ENCODE results near the gene TECPR1.
A peak's percentile ranks its signal among the peaks of the same experiment; 100 is the strongest.

TECPR1 gene

GRCh38 chr7:98284335-98285036, 32.5 kb upstream of the TECPR1 start:
- DNase-seq = no peak

GRCh38 chr7:98283887-98284222, 31.8 kb upstream of the TECPR1 start:
- no peak for DNase-seq

DNA sequence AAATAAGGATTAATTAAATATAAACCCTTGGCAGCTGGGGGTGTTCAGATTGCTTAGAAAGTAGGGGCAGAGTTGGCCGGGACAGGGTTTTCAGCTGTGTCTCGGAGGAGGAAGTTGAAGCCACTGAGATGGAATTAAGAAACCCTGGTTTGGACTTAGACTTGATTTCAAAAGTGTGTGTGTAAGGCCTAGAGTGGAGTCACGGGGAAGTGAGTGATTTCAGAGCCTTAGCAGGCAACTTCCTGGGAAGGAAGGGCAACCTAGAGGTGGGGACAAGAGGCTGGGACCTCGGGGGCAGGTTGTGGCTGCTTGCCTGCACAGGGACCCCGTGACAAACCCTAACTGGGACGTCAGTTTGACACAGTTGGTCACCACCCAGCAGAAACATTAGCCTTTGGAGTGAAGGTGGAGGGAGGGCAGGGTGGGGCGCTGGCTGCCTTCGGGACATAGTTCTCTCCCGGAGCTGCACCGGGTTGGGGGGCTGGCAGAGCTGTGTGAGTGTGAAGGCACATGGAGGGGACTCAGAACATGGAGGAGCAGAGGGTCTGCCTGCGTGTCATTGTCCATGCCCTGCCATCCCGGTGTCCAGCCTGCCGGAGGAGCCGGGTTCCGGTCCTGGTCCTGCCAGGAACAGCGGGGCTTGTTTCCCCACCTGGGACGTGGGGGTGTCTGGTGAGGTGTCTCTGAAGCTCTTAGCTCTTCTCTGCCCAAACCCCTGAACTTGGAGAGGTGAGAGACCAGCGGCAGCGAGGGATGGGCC, 31.3 kb upstream of the TECPR1 start:
- DNase-seq = no peak

- no peak for DNase-seq
Observed at GRCh38 chr7:98282703-98283102, 30.7 kb upstream of the TECPR1 start.

GRCh38 chr7:98281757-98282606, 29.9 kb upstream of the TECPR1 start:
- DNase-seq = peak; percentile 52

- DNase-seq = peak; percentile 92
Observed at GRCh38 chr7:98280791-98281756, 29.0 kb upstream of the TECPR1 start, which contains the start of gene BRI3. Gene BRI3, plus strand, starts transcription at chr7:98281686. Its CDS starts 110 bp downstream, at chr7:98281796.

DNA sequence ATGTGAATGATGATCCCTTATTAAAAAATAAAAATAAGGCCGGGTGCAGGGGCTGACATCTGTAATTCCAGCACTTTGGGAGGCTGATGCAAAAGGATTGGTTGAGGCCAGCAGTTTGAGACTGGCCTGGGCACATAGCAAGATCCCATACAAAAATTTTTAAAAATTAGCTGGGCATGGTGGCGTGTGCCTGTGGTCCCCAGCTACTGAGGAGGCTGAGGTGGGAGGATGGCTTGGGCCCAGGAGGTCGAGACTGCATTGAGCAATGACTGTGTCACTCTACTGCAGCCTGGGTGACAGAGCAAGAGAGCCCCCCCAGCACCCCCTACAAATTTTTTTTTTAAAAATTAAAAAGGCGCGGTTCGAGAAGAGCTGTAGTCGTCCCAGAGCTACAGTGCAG, 28.3 kb upstream of the TECPR1 start:
- no peak for DNase-seq

DNA sequence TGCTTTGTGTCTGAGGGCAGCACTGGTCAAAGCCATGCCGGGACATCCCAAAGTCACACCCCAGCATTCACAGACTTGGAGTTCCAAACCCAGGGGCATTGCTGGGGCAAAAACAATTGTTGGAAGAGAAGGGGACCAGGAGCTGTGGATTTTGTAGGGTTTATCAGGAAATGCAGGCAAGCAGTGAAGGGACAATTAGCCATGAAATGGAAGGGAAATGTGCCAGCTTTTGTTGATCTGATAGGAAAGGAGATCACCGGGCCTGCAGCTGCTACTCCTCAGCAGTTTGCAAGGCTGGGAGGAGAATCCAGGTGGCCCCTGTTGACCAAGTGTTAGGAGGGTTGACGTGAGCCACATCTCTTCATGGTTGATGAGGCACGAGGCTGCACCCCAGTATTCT, 26.9 kb upstream of the TECPR1 start:
- no peak for DNase-seq

DNA sequence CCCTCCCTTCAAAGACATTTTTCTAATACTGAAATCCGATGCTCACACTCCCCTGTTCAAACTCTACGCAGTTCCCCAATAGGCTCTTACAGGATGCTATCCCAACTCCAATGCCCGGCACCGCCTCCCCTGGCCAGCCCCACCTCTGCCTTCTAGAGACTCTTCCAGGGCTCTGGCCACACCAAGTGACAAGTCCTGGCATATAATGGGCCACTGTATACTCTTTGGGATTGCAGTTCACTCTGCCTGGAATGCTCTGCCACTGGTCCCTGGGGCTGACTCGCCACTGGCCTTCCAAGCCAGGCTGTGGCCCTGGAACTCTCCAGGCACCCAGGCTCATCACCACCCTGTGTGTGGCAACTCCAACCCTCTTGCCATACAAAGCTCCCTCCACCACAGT, 26.4 kb upstream of the TECPR1 start:
- no peak for DNase-seq

DNA sequence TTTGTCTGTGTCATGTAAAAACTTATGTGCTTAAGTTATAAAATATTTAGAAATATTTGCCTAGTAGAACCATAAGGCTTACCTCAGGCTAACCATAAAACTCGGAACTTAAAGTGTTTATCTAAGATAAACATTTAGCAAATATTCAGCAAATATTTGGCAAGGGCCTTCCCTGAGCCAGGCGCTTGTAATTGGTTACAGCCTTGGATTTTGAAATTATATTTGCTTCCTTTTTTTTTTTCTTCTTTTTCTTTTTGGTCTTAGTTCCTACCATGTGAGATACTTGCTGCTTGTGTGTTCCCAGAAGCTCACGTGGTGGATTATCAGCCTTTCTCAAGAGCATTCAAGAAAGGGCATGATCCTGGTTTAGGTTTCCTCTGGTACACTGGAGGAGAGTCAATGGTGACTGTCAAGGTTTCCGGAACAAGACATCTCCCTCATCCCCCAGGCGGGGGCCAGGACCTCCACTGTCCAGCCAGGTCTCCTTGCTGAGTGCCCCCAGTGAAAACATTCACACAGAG, 24.3 kb upstream of the TECPR1 start:
- DNase-seq = no peak

GRCh38 chr7:98267303-98267702, 15.3 kb upstream of the TECPR1 start:
- no peak for DNase-seq

- no peak for DNase-seq
Observed at GRCh38 chr7:98266840-98267239, 14.8 kb upstream of the TECPR1 start.

DNA sequence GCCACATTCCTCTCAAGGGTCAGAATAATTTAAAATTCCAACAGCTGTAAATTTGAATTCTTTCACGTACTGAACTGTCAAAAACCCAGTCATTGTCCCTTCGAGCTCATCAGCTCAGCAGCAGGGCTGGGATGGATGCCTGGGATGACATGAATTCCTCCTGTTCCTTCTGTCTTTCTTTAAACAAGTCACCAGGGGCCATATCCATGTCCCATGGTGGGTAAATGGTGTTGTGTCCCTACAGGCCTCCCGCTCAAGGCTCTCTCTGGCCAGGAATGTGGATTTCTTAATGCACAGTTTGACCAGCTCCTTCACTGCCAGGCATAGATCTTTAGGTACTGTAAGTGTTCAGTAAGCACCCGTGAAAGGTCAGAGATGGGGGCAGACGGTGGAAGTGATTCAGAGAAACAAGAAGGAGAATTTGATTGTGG, 13.8 kb upstream of the TECPR1 start:
- DNase-seq = no peak

- no peak for DNase-seq
Observed at GRCh38 chr7:98257701-98258100, 5.7 kb upstream of the TECPR1 start.

DNA sequence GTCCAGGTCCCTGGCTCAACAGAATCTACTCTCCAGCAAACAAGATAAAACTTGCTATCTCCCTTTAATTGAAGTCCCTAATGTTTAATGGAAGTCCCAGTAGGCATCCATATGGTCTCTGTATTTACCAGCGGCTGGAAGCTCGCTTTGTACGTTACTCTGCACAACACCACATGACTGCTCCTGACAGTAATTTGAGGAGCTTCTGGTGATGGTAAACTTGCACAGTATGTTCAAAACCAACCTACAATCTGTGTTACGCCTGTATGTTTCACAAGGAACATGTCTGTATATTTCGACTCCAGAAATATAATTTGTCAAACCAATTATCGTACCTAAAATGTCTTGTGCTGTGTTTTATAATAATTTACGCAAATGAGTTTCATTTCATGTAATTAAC, 4.4 kb upstream of the TECPR1 start:
- DNase-seq = no peak

GRCh38 chr7:98254951-98255610, 3.0 kb upstream of the TECPR1 start:
- DNase-seq = peak; percentile 26

DNA sequence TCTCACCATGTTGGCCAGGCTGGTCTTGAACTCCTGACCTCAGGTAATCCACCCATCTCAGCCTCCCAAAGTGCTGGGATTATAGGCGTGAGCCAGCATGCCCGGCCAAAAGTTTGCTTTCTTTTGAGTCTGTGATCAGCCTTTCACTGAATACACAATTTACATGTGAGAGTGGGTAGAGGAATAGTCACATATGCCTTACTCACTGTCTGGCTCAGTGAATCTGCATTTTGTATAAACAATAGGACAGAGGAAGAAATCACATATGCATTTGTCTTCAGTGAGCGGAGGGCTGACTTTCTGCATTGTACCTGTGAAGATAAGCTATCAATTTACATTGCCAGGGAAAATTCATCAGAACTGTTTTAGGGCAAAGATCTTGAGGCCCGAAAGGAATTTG, 2.5 kb upstream of the TECPR1 start:
- no peak for DNase-seq

DNA sequence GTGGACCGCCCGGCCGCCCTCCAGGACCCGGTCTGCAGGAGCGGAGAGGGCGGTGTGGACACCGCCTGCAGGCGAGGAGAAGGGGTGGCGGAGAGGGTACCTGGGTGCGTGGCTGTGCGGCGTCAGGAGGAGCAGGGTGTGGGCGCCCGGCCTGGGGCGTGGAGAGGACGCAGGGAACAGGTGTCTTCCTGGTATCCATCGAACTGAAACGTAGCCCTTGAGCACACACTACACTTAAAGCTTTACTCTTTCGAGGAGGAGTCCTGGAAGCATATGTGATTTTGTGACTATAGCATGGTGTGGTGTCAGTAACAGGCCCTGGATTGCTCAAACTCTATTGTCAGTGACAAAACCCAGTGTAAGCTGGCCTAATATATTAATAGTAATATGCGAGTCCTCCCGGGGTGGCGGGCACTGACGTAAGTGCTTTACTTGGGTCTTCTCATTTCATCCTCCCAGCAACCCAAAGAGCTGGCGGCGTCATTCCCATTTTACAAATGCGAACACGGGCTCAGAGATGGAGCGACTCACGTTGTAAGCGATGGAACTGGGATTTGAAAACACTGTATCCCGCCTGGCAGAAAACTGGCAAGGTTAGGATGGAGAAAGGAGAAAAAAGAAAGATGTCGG, 508 bp upstream of the TECPR1 start:
- DNase-seq = no peak

- DNase-seq = no peak
Observed at GRCh38 chr7:98251231-98251600, 816 bp downstream of the TECPR1 start.

- peak; percentile 62 for DNase-seq
Observed at GRCh38 chr7:98250789-98251188, 1.2 kb downstream of the TECPR1 start.

- no peak for DNase-seq
Observed at GRCh38 chr7:98249106-98249505, 2.9 kb downstream of the TECPR1 start.

All from stimulated activated CD8-positive, alpha-beta memory T cell treated with anti-CD3 and anti-CD28 coated beads, Interleukin-4, amount 100 ng/mL, for 48 hours (primary cell).